ENCODE data around the gene KLHL2. TPM values are rescaled to one million over a fixed set of nuclear protein-coding genes. Genes with fewer than 3 reads are reported as not detected.
"Not testable (repeated sequence)": the region's sequence is repeated elsewhere in the genome, so short reads cannot be mapped to it uniquely, and the experiment has no call there.

KLHL2 gene
- polyA plus RNA-seq, 4 donors, result 7.8 to 13.4 (median 10.6) TPM

DNA sequence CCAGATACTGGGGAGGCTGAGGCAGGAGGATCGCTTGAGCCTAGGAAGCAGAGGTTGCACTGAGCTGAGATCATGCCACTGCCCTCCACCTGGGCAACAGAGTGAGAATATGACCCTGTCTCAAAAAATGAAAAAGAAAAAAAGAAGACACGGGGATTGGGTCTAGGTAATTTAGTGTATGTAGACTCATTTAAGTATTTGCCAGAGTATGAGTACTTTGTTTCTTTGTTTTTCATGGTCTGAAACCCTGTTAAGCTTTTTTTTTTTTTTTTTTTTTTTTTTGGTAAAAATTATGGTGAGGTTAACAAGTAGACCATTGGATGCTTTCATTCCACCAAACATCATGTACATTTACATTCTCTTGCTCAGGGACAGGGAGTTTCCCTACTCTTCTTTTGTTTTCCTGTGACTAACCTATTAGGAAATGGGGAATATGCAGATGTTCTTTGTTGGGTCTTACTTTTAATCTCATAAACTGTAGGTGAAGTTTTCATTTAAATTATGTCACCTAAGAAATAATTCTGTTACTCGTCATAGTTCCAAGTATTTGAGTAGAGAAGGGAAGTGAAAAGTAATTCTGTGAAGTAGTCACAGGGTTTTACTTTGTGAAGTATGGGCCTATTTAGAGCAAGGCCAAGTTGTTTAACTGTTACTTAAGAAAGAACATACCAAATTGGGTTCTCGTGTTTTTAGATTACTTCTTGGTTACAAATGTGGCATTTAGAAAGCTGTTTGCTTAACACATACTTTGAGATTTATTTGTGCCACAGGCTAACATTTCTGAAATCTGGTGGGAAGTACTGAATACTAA is 25.5 kb downstream of the KLHL2 start:
- 75 to 88% (median 79%) methylated on average over 4 of the region's 4 CpGs for WGBS, 3 donors
- H3K36me3 ChIP-seq (ENCODE audit: control insufficient read depth in 3 of 3, insufficient read depth in 2 of 3, low read depth in 1 of 3, low read length in 3 of 3); H3K27me3 ChIP-seq (ENCODE audit: control insufficient read depth in 3 of 3, insufficient read depth in 3 of 3, low read length in 3 of 3); H3K4me1 ChIP-seq (ENCODE audit: control insufficient read depth in 3 of 3, insufficient read depth in 2 of 3, low read depth in 1 of 3, low read length in 2 of 3); H3K9me3 ChIP-seq (ENCODE audit: control insufficient read depth in 2 of 2, insufficient read depth in 1 of 2, low read depth in 1 of 2, low read length in 1 of 2); H3K27ac ChIP-seq (ENCODE audit: low read depth in 1 of 3, low read length in 2 of 3); H3K4me3 ChIP-seq (ENCODE audit: low read depth in 1 of 3, low read length in 3 of 3); DNase-seq; FAIRE-seq: not testable (repeated sequence)

DNA sequence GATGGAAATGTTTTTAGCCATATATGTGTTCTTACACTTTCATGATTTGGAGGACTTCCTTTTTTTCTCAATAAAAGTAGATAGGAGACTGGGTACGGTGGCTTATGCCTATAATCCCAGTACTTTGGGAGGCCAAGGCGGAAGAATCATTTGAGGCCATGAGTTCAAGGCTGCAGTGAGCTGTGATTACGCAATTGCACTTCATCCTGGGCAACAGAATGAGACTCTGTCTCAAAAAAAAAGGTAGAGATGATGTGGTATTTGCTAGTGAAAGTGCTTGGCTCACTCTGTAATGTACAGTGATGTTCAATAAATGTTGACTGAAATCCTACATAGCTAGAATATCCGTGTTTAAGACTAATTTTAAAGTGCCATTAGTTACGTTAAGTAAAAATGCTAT is 27.4 kb downstream of the KLHL2 start:
- H3K4me1 ChIP-seq (ENCODE audit: control insufficient read depth in 3 of 3, insufficient read depth in 2 of 3, low read depth in 1 of 3, low read length in 2 of 3), result no peaks in the 10 kb centered on the region
- peaks cover 0 to 3% (median 0%) of the 10 kb centered on the region in 3 donors for H3K36me3 ChIP-seq (ENCODE audit: control insufficient read depth in 3 of 3, insufficient read depth in 2 of 3, low read depth in 1 of 3, low read length in 3 of 3)
- no peaks in the 10 kb centered on the region for H3K9me3 ChIP-seq (ENCODE audit: control insufficient read depth in 2 of 2, insufficient read depth in 1 of 2, low read depth in 1 of 2, low read length in 1 of 2)
- FAIRE-seq (no peak), DNase-seq (no peak)
- no peaks in the 10 kb centered on the region for H3K27me3 ChIP-seq (ENCODE audit: control insufficient read depth in 3 of 3, insufficient read depth in 3 of 3, low read length in 3 of 3)
- H3K27ac ChIP-seq (ENCODE audit: low read depth in 1 of 3, low read length in 2 of 3), result no peak overlapping the region
- no peak overlapping the region for H3K4me3 ChIP-seq (ENCODE audit: low read depth in 1 of 3, low read length in 3 of 3)
- 94 to 95% (median 94%) methylated on average over 5 of the region's 5 CpGs for WGBS, 3 donors

DNA sequence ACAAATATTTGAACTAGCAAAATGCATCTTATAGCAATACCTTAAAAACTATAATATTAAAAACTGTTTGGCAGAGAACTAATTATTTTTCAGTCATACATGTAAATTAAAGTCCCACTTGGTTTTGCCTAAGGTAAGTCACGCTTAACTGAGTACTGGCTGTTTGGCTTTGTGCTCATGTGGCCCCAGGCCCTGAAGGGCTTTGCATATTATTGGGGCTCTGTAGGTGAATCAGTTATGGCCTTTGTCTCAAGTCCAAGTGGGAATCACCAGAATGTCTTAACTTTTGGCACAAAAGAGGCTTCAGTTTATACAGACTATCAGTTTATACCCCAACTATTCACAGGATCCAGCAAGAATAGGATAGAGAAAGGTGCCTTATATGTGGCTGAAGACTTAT is 29.5 kb downstream of the KLHL2 start:
- not testable (repeated sequence) for H3K4me3 ChIP-seq (ENCODE audit: low read depth in 1 of 3, low read length in 3 of 3)
- FAIRE-seq, result peak; percentile 5
- no CpG with 5 or more reads among the region's 1 CpG for WGBS, 3 donors

DNA sequence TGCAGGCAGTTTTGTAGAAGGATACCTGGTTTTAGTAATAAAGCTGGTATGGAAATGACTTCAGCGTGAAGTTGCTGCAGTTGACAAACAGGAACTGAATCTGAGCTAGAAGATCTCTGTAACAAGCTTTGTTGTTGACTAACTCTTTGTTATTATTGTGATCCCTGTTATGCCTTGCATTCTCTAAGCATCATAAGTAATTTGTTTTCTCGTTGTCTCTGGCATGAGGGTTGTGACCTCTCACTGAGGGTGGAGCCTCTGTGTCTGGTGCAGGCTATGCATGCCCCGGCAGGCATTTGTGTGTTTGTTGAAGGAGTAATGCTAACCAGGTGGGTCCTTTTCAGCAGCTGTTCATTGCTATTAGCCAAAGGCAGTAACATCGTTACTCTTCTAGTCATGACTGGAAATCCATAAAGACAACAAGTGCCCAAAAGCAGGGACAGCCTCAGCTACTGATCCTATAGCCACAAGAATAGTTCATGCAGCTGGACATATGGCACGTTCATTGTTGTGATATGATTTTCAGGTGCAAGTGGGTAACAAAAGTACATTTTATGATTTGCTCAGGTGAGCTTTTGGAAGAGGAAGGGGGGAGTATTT is 30.8 kb downstream of the KLHL2 start:
- not testable (repeated sequence) for H3K27me3 ChIP-seq (ENCODE audit: control insufficient read depth in 3 of 3, insufficient read depth in 3 of 3, low read length in 3 of 3); H3K36me3 ChIP-seq (ENCODE audit: control insufficient read depth in 3 of 3, insufficient read depth in 2 of 3, low read depth in 1 of 3, low read length in 3 of 3); H3K4me1 ChIP-seq (ENCODE audit: control insufficient read depth in 3 of 3, insufficient read depth in 2 of 3, low read depth in 1 of 3, low read length in 2 of 3); FAIRE-seq; H3K27ac ChIP-seq (ENCODE audit: low read depth in 1 of 3, low read length in 2 of 3); DNase-seq; H3K9me3 ChIP-seq (ENCODE audit: control insufficient read depth in 2 of 2, insufficient read depth in 1 of 2, low read depth in 1 of 2, low read length in 1 of 2); H3K4me3 ChIP-seq (ENCODE audit: low read depth in 1 of 3, low read length in 3 of 3)
- WGBS, 3 donors, result 76 to 80% (median 76%) methylated on average over 5 of the region's 5 CpGs

More for the DNA sequence above, 29.5 kb downstream of the KLHL2 start:
- H3K36me3 ChIP-seq (ENCODE audit: control insufficient read depth in 3 of 3, insufficient read depth in 2 of 3, low read depth in 1 of 3, low read length in 3 of 3); DNase-seq; H3K4me1 ChIP-seq (ENCODE audit: control insufficient read depth in 3 of 3, insufficient read depth in 2 of 3, low read depth in 1 of 3, low read length in 2 of 3); H3K27ac ChIP-seq (ENCODE audit: low read depth in 1 of 3, low read length in 2 of 3); H3K27me3 ChIP-seq (ENCODE audit: control insufficient read depth in 3 of 3, insufficient read depth in 3 of 3, low read length in 3 of 3); H3K9me3 ChIP-seq (ENCODE audit: control insufficient read depth in 2 of 2, insufficient read depth in 1 of 2, low read depth in 1 of 2, low read length in 1 of 2): not testable (repeated sequence)

DNA sequence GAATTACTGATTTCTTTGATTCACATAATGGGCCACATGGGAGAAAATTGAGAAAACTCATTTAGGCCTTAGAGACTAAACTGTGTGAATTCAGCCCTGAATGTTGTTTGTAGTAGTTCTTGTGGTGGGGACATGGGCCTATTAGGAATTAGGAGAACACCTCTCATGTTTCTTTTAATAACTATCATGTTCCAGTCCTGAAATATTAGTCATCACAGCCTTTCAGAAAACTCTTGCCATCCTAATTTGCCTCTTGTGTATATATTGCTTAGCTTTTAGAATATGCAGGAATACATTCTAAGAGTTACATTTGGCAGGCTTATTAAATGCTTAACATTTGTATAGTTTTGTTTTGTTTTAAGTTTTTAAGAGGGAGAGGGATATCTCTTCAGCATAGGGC is 33.4 kb downstream of the KLHL2 start:
- not testable (repeated sequence) for H3K4me3 ChIP-seq (ENCODE audit: low read depth in 1 of 3, low read length in 3 of 3); H3K36me3 ChIP-seq (ENCODE audit: control insufficient read depth in 3 of 3, insufficient read depth in 2 of 3, low read depth in 1 of 3, low read length in 3 of 3); H3K27ac ChIP-seq (ENCODE audit: low read depth in 1 of 3, low read length in 2 of 3); DNase-seq; H3K4me1 ChIP-seq (ENCODE audit: control insufficient read depth in 3 of 3, insufficient read depth in 2 of 3, low read depth in 1 of 3, low read length in 2 of 3); H3K9me3 ChIP-seq (ENCODE audit: control insufficient read depth in 2 of 2, insufficient read depth in 1 of 2, low read depth in 1 of 2, low read length in 1 of 2); FAIRE-seq; H3K27me3 ChIP-seq (ENCODE audit: control insufficient read depth in 3 of 3, insufficient read depth in 3 of 3, low read length in 3 of 3)

DNA sequence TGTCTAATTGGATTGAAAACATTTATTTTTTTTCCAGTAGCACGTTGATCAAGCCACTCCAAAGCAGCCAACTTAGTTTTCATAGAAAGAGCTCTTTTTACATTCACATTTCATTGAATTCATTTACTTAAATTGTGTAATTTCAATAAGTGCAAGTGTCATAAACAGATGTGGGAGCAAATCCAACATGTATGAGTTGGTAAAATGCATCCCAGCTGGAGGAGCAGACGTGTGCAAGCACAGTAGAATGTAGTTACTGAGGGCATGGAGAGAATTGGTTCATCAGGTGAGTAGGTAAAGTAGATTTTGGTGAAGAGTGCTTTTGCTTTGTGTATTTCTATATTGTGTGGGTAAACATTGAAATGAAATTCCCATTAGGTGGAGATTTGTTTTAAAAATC is 36.8 kb downstream of the KLHL2 start:
- not testable (repeated sequence) for FAIRE-seq; H3K27ac ChIP-seq (ENCODE audit: low read depth in 1 of 3, low read length in 2 of 3); H3K4me1 ChIP-seq (ENCODE audit: control insufficient read depth in 3 of 3, insufficient read depth in 2 of 3, low read depth in 1 of 3, low read length in 2 of 3); H3K27me3 ChIP-seq (ENCODE audit: control insufficient read depth in 3 of 3, insufficient read depth in 3 of 3, low read length in 3 of 3); DNase-seq; H3K9me3 ChIP-seq (ENCODE audit: control insufficient read depth in 2 of 2, insufficient read depth in 1 of 2, low read depth in 1 of 2, low read length in 1 of 2); H3K36me3 ChIP-seq (ENCODE audit: control insufficient read depth in 3 of 3, insufficient read depth in 2 of 3, low read depth in 1 of 3, low read length in 3 of 3); H3K4me3 ChIP-seq (ENCODE audit: low read depth in 1 of 3, low read length in 3 of 3)
- WGBS, 3 donors, result 74 to 88% (median 86%) methylated on average over 2 of the region's 2 CpGs

DNA sequence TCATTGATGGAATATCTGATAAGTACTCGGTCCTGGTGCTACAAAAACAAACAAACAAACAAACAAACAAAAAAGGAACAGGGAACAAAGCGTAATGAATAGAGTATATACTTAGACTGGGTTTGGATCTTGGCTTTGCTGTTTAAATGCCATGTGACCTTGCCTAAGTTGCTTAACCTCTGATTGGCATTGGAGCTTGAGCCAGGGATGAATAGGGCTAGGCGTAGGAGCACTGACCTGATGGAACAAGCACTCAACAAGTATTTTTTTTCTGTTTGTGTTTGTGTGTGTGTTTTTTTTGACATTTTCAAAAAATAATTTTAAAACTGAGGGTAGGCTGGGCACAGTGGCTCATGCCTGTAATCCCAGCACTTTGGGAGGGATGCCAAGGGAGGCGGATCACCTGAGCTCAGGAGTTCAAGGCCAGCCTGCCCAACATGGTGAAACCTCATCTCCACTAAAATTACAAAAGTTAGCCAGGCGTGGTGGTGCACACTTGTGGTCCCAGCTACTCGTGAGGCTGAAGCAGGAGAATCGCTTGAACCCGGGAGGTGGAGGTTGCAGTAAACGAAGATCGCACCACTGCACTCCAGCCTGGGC is 37.3 kb downstream of the KLHL2 start:
- not testable (repeated sequence) for H3K27me3 ChIP-seq (ENCODE audit: control insufficient read depth in 3 of 3, insufficient read depth in 3 of 3, low read length in 3 of 3); H3K4me3 ChIP-seq (ENCODE audit: low read depth in 1 of 3, low read length in 3 of 3); H3K36me3 ChIP-seq (ENCODE audit: control insufficient read depth in 3 of 3, insufficient read depth in 2 of 3, low read depth in 1 of 3, low read length in 3 of 3); FAIRE-seq; DNase-seq; H3K4me1 ChIP-seq (ENCODE audit: control insufficient read depth in 3 of 3, insufficient read depth in 2 of 3, low read depth in 1 of 3, low read length in 2 of 3); H3K9me3 ChIP-seq (ENCODE audit: control insufficient read depth in 2 of 2, insufficient read depth in 1 of 2, low read depth in 1 of 2, low read length in 1 of 2); H3K27ac ChIP-seq (ENCODE audit: low read depth in 1 of 3, low read length in 2 of 3)
- 95 to 96% (median 95%) methylated on average over 9 to 10 of the region's 10 CpGs for WGBS, 3 donors

DNA sequence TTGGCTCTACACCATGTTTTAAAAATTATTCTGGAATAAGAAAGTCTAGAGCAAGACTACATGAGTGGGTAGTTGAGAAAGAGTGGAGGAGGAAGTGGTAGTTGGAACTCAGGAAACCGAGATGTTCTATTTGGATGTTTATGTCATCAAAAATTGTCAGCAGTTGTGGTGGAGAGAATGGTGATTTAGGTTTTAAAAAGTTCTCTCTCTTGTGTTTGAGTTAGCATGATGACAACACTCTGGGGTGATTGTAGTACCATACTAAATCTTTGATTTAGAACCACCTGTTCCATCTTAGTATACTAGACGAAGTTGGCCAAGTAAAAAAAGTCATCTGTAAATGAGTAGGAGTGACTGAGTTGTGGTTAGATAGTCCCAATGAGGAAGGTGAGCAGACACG is 40.7 kb downstream of the KLHL2 start:
- FAIRE-seq (no peak), DNase-seq (peak in 1 of 2 donors; percentile 3)
- no peak overlapping the region for H3K27ac ChIP-seq (ENCODE audit: low read depth in 1 of 3, low read length in 2 of 3)
- H3K4me3 ChIP-seq (ENCODE audit: low read depth in 1 of 3, low read length in 3 of 3), result no peak overlapping the region
- no peaks in the 10 kb centered on the region for H3K27me3 ChIP-seq (ENCODE audit: control insufficient read depth in 3 of 3, insufficient read depth in 3 of 3, low read length in 3 of 3)
- no peaks in the 10 kb centered on the region for H3K36me3 ChIP-seq (ENCODE audit: control insufficient read depth in 3 of 3, insufficient read depth in 2 of 3, low read depth in 1 of 3, low read length in 3 of 3)
- no peaks in the 10 kb centered on the region for H3K4me1 ChIP-seq (ENCODE audit: control insufficient read depth in 3 of 3, insufficient read depth in 2 of 3, low read depth in 1 of 3, low read length in 2 of 3)
- no peaks in the 10 kb centered on the region for H3K9me3 ChIP-seq (ENCODE audit: control insufficient read depth in 2 of 2, insufficient read depth in 1 of 2, low read depth in 1 of 2, low read length in 1 of 2)
- 76 to 91% (median 85%) methylated on average over 3 of the region's 3 CpGs for WGBS, 3 donors

Data from small intestine (tissue), 7 donors.